GM21360 (cell line): ENCODE measurements around the gene RBM47.
"Not testable (repeated sequence)": the region's sequence is repeated elsewhere in the genome, so short reads cannot be mapped to it uniquely, and the experiment has no call there.

Source experiments
- ATAC-seq: cut with Tn5 transposase; IDR thresholded peaks from one replicate; pipeline ENCODE4 v1.9.1; 2021; ENCODE audit warnings: mild to moderate bottlenecking, moderate library complexity; ENCODE audit not compliant: unreplicated experiment

The RBM47 gene

GRCh38 chr4:40418430-40419230, 211.0 kb downstream of the RBM47 start:
- ATAC-seq, result no peak

- ATAC-seq, result no peak
Measured at GRCh38 chr4:40417941-40418340, 211.7 kb downstream of the RBM47 start.

GRCh38 chr4:40414673-40415072, 215.0 kb downstream of the RBM47 start:
- ATAC-seq, result no peak

- ATAC-seq, result no peak
Measured at GRCh38 chr4:40412866-40413795, 216.5 kb downstream of the RBM47 start.

- ATAC-seq, result no peak
Measured at GRCh38 chr4:40412388-40412787, 217.3 kb downstream of the RBM47 start.

- ATAC-seq, result no peak
Measured at GRCh38 chr4:40409835-40410234, 219.8 kb downstream of the RBM47 start.

GRCh38 chr4:40407468-40407867, 222.2 kb downstream of the RBM47 start:
- ATAC-seq, result not testable (repeated sequence)

- no peak for ATAC-seq
Measured at GRCh38 chr4:40406340-40406739, 223.3 kb downstream of the RBM47 start.

GRCh38 chr4:40405193-40405592, 224.5 kb downstream of the RBM47 start:
- no peak for ATAC-seq

- ATAC-seq, result no peak
Measured at GRCh38 chr4:40403081-40403480, 226.6 kb downstream of the RBM47 start.

- ATAC-seq, result no peak
Measured at GRCh38 chr4:40402556-40402955, 227.1 kb downstream of the RBM47 start.

- no peak for ATAC-seq
Measured at GRCh38 chr4:40401631-40402030, 228.0 kb downstream of the RBM47 start.

GRCh38 chr4:40401096-40401495, 228.6 kb downstream of the RBM47 start:
- ATAC-seq, result no peak

- ATAC-seq, result no peak
Measured at GRCh38 chr4:40399578-40399977, 230.1 kb downstream of the RBM47 start.

GRCh38 chr4:40395908-40396793, 233.5 kb downstream of the RBM47 start:
- no peak for ATAC-seq

- no peak for ATAC-seq
Measured at GRCh38 chr4:40395166-40395900, 234.3 kb downstream of the RBM47 start.

GRCh38 chr4:40394236-40394635, 235.4 kb downstream of the RBM47 start:
- ATAC-seq, result no peak

GRCh38 chr4:40392241-40392640, 237.4 kb downstream of the RBM47 start:
- not testable (repeated sequence) for ATAC-seq

GRCh38 chr4:40389986-40390385, 239.7 kb downstream of the RBM47 start:
- ATAC-seq, result no peak

- no peak for ATAC-seq
Measured at GRCh38 chr4:40388239-40388638, 241.4 kb downstream of the RBM47 start.
